Neuronal stem cell (in vitro differentiated cells): ENCODE data around the gene EHBP1L1.

Source experiments
- DNase-seq: peaks from one replicate; pipeline ENCODE4 v3.0.0-alpha.2; 2013; ENCODE audit warnings: low spot score
- H2AFZ ChIP-seq: one replicate; pipeline ENCODE4 v1.6.1; 2013; ENCODE audit warnings: mild to moderate bottlenecking, low read length, inconsistent platforms
- H2AK5ac ChIP-seq: 2 replicates; pipeline ENCODE4 v1.6.1; 2013; ENCODE audit warnings: low read depth, mild to moderate bottlenecking, inconsistent platforms, low read length, moderate library complexity, mixed read lengths
- H2BK120ac ChIP-seq: 2 replicates; pipeline ENCODE4 v1.6.1; 2013; ENCODE audit warnings: low read depth, mild to moderate bottlenecking, inconsistent platforms, low read length, moderate library complexity, mixed read lengths
- H2BK12ac ChIP-seq: one replicate; pipeline ENCODE4 v1.6.1; 2013; ENCODE audit warnings: low read length, inconsistent platforms
- H2BK15ac ChIP-seq: 2 replicates; pipeline ENCODE4 v1.6.1; 2013; ENCODE audit warnings: mild to moderate bottlenecking, low read length, inconsistent platforms, mixed read lengths
- H2BK5ac ChIP-seq: one replicate; pipeline ENCODE4 v1.6.1; 2013; ENCODE audit warnings: inconsistent platforms, mild to moderate bottlenecking, low read length, moderate library complexity
- H3K14ac ChIP-seq: one replicate; pipeline ENCODE4 v1.6.1; 2013; ENCODE audit warnings: low read length, inconsistent platforms
- H3K18ac ChIP-seq: 2 replicates; pipeline ENCODE4 v1.6.1; 2013; ENCODE audit warnings: low read length, inconsistent platforms
- H3K23ac ChIP-seq: 2 replicates; pipeline ENCODE4 v1.6.1; 2013; ENCODE audit warnings: low read depth, mild to moderate bottlenecking, mixed read lengths, low read length, inconsistent platforms; ENCODE audit not compliant: poor library complexity
- H3K27ac ChIP-seq: replicated peaks from 3 replicates; pipeline ENCODE4 v1.5.1; 2013; ENCODE audit warnings: low read length, inconsistent platforms
- H3K27me3 ChIP-seq, 3 experiments: 2 replicates each; pipeline ENCODE4 v1.6.1; 2013; ENCODE audit warnings: low read length in 3 of 3, mild to moderate bottlenecking in 2 of 3, inconsistent platforms in 1 of 3, low read depth in 1 of 3, mixed read lengths in 1 of 3, moderate library complexity in 1 of 3; ENCODE audit not compliant: control insufficient read depth in 3 of 3, insufficient read depth in 3 of 3
- H3K36me3 ChIP-seq, 2 donors: replicated peaks in 1 of 2; 2 replicates each; pipeline ENCODE4 v1.6.1; 2013; ENCODE audit warnings: low read length in 2 of 2; ENCODE audit not compliant: control insufficient read depth in 2 of 2, insufficient read depth in 2 of 2
- H3K4ac ChIP-seq: 2 replicates; pipeline ENCODE4 v1.6.1; 2013; ENCODE audit warnings: inconsistent platforms, mild to moderate bottlenecking, low read length, moderate library complexity
- H3K4me1 ChIP-seq, 2 donors: 1 replicate in 1 of 2; 2 replicates in 1 of 2; pipeline ENCODE4 v1.6.1; 2013; ENCODE audit warnings: low read length in 2 of 2, low read depth in 1 of 2; ENCODE audit not compliant: control insufficient read depth in 2 of 2, insufficient read depth in 1 of 2
- H3K4me2 ChIP-seq: one replicate; pipeline ENCODE4 v1.6.1; 2013; ENCODE audit warnings: mild to moderate bottlenecking, low read length, inconsistent platforms; ENCODE audit not compliant: insufficient read depth, poor library complexity, severe bottlenecking
- H3K4me3 ChIP-seq, 2 donors: 2 replicates each; pipeline ENCODE4 v1.5.1; 2013; ENCODE audit warnings: low read length in 2 of 2, mild to moderate bottlenecking in 2 of 2, inconsistent platforms in 1 of 2, moderate library complexity in 1 of 2
- H3K79me1 ChIP-seq: one replicate; pipeline ENCODE4 v1.6.1; 2013; ENCODE audit warnings: low read depth, mild to moderate bottlenecking, inconsistent platforms, low read length, moderate library complexity
- H3K9ac ChIP-seq: one replicate; pipeline ENCODE4 v1.6.1; 2013; ENCODE audit warnings: mild to moderate bottlenecking, low read depth, low read length, inconsistent platforms; ENCODE audit not compliant: poor library complexity
- H3K9me3 ChIP-seq, 2 donors: replicated peaks in 1 of 2; 2 replicates each; pipeline versions ENCODE3 to v1.6.1; 2013; ENCODE audit warnings: low read length in 2 of 2, mild to moderate bottlenecking in 2 of 2, inconsistent platforms in 1 of 2, low read depth in 1 of 2, mixed read lengths in 1 of 2, moderate library complexity in 1 of 2; ENCODE audit not compliant: control insufficient read depth in 2 of 2, insufficient read depth in 1 of 2
- H4K8ac ChIP-seq: one replicate; pipeline ENCODE4 v1.6.1; 2013; ENCODE audit warnings: low read depth, mild to moderate bottlenecking, inconsistent platforms, low read length, moderate library complexity
- H4K91ac ChIP-seq: one replicate; pipeline ENCODE4 v1.6.1; 2013; ENCODE audit warnings: low read length, low read depth, mild to moderate bottlenecking, inconsistent platforms; ENCODE audit not compliant: poor library complexity
- WGBS, 2 donors: extraction: QIAGEN DNeasy Blood & Tissue Kit; methylation state at CpG; one replicate each; pipeline ENCODE4 v1.1.7; 2013; ENCODE audit warnings: missing lambda C conversion rate in 2 of 2, mixed read lengths in 1 of 2; ENCODE audit not compliant: insufficient read length in 2 of 2, insufficient replicate concordance in 1 of 2; ENCODE audit errors: extremely low coverage in 2 of 2; 5-methylcytosine and 5-hydroxymethylcytosine counted together

The EHBP1L1 gene

DNA sequence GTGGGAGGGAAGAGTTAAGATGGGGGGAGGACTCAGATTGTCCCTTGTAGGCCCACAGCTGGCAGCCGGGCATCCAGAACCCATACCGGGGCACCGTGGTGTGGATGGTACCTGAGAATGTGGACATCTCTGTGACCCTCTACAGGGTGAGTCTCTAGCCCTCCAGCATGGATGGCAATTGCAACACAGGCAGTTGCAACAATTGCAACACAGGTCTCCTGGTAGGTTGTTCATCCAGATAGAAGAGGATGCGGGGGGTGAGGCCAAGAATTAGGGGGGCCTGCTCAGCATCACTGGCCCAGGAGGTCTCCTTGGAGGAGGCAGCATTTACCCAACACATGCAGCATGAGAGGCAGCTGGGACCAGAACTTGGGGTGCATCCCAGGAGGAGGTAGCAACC lies 3.4 kb downstream of the EHBP1L1 start:
- no peak overlapping the region for H3K4me3 ChIP-seq
- H2BK5ac ChIP-seq: no peak overlapping the region
- no peaks in the 10 kb centered on the region for H3K79me1 ChIP-seq
- H3K9ac ChIP-seq: no peak overlapping the region
- H3K27me3 ChIP-seq: peaks cover 0 to 31% (median 3%) of the 10 kb centered on the region in 3 experiments
- no peaks in the 10 kb centered on the region for H3K9me3 ChIP-seq
- no peak overlapping the region for H3K14ac ChIP-seq
- H3K27ac ChIP-seq: no peak overlapping the region
- H3K23ac ChIP-seq: no peak overlapping the region
- no peak overlapping the region for H2BK120ac ChIP-seq
- H3K18ac ChIP-seq: no peak overlapping the region
- peaks cover 0 to 11% of the 10 kb centered on the region in 2 donors for H3K36me3 ChIP-seq
- H4K91ac ChIP-seq: no peak overlapping the region
- H3K4me1 ChIP-seq: peaks cover 11 to 29% of the 10 kb centered on the region in 2 donors
- H3K4ac ChIP-seq: no peak overlapping the region
- no peak overlapping the region for H4K8ac ChIP-seq
- H2BK12ac ChIP-seq: no peak overlapping the region
- no peak overlapping the region for H2AK5ac ChIP-seq
- no peak for DNase-seq
- no CpG with 5 or more reads among the region's 4 CpGs for WGBS, 2 donors
- no peak overlapping the region for H3K4me2 ChIP-seq
- H2BK15ac ChIP-seq: peak overlapping the region; percentile 41
- no peak overlapping the region for H2AFZ ChIP-seq

DNA sequence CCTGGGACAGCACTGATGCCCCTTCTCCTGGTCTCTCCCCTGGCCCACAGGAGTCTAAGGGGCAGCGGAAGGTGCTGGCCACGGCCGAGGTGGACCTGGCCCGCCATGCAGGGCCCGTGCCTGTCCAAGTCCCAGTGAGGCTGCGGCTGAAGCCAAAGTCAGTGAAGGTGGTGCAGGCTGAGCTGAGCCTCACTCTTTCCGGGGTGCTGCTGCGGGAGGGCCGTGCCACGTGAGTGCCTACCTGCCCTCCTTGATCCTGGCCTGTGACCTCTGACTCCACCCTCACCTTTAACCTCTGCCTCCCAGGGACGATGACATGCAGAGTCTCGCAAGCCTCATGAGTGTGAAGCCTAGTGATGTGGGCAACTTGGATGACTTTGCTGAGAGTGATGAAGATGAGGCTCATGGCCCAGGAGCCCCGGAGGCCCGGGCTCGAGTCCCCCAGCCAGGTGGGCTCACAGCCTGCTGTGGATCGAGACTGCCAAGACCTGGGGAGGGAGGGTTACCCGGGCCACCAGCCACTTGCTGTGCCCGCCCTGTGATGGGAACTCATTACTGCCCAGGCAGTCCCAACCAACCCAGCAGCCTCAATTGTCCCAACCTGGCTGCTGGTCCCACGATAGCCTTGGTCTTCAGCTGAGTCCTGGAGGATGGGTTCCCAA lies 4.3 kb downstream of the EHBP1L1 start:
- Histone ChIP-seq H2AFZ (no peak overlapping the region), H3K9me3 (no peaks in the 10 kb centered on the region), H2BK5ac (no peak overlapping the region), H3K14ac (no peak overlapping the region), H2AK5ac (no peak overlapping the region), H4K91ac (no peak overlapping the region), H3K36me3 (peaks cover 0 to 5% of the 10 kb centered on the region in 2 donors), H3K4ac (no peak overlapping the region), H3K23ac (no peak overlapping the region), H3K27me3 (peaks cover 0 to 32% (median 0%) of the 10 kb centered on the region in 3 experiments), H3K9ac (no peak overlapping the region), H4K8ac (no peak overlapping the region), H3K18ac (no peak overlapping the region), H3K4me2 (no peak overlapping the region), H3K4me1 (peaks cover 11 to 35% of the 10 kb centered on the region in 2 donors), H3K79me1 (no peaks in the 10 kb centered on the region), H2BK120ac (no peak overlapping the region), H2BK12ac (no peak overlapping the region), H3K4me3 (no peak overlapping the region), H3K27ac (no peak overlapping the region), H2BK15ac (no peak overlapping the region)
- no peak for DNase-seq
- no CpG with 5 or more reads among the region's 19 CpGs for WGBS, 2 donors

DNA sequence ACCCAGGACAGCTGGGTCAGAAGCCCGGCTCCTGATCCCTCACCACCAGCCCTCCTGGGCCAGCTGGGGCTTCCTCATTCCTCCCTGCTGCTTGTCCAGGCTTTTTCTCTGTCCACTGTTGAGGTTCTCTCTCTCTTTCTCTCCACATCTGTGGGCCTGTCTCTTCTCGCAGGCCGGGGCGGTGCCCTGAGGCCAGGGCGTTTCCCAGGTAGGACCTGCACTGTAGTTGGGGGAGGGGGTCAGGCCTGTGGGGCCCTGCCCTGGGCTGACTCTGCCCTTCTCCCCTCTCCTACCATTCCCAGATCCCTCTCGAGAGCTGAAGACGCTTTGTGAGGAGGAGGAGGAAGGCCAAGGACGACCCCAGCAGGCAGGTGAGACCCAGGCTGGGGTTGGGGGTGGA lies 4.9 kb downstream of the EHBP1L1 start:
- peaks cover 0 to 33% (median 0%) of the 10 kb centered on the region in 3 experiments for H3K27me3 ChIP-seq
- no peak overlapping the region for H2BK12ac ChIP-seq
- DNase-seq: no peak
- no peak overlapping the region for H4K91ac ChIP-seq
- no peak overlapping the region for H3K18ac ChIP-seq
- H2BK5ac ChIP-seq: no peak overlapping the region
- no peak overlapping the region for H3K23ac ChIP-seq
- H3K4me3 ChIP-seq: no peak overlapping the region
- no peak overlapping the region for H3K9ac ChIP-seq
- peaks cover 9 to 35% of the 10 kb centered on the region in 2 donors for H3K4me1 ChIP-seq
- no peak overlapping the region for H3K27ac ChIP-seq
- WGBS, 2 donors: no CpG with 5 or more reads among the region's 8 CpGs
- H3K4ac ChIP-seq: no peak overlapping the region
- no peak overlapping the region for H2AFZ ChIP-seq
- H2BK15ac ChIP-seq: no peak overlapping the region
- H2AK5ac ChIP-seq: no peak overlapping the region
- no peaks in the 10 kb centered on the region for H3K9me3 ChIP-seq
- no peak overlapping the region for H2BK120ac ChIP-seq
- H3K14ac ChIP-seq: no peak overlapping the region
- no peak overlapping the region for H3K4me2 ChIP-seq
- no peak overlapping the region for H4K8ac ChIP-seq
- no peaks in the 10 kb centered on the region for H3K79me1 ChIP-seq
- H3K36me3 ChIP-seq: no peaks in the 10 kb centered on the region

DNA sequence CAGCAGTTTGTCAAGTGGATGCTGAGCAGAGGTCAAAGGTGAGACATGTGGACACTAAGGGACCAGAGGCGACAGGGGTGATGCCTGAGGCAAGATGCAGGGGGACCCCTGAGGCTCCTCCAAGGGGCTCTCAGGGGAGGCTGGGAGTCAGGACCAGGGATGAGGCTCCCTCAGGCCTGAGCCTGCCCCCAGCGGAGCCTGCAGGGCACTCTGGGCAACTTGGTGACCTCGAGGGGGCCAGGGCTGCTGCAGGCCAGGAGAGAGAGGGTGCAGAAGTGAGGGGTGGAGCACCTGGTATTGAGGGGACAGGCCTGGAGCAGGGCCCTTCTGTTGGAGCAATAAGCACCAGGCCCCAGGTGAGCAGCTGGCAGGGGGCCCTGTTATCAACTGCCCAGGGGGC lies 6.1 kb downstream of the EHBP1L1 start:
- DNase-seq: no peak
- Histone ChIP-seq H3K36me3 (no peaks in the 10 kb centered on the region), H3K27ac (no peak overlapping the region), H3K27me3 (peaks cover 0 to 28% (median 0%) of the 10 kb centered on the region in 3 experiments), H2BK12ac (no peak overlapping the region), H2AK5ac (no peak overlapping the region), H2BK120ac (no peak overlapping the region), H2AFZ (no peak overlapping the region), H3K4me3 (no peak overlapping the region), H2BK5ac (no peak overlapping the region), H3K4ac (peak overlapping the region; percentile 39), H4K91ac (no peak overlapping the region), H3K23ac (no peak overlapping the region), H2BK15ac (peak overlapping the region; percentile 54), H4K8ac (no peak overlapping the region), H3K18ac (no peak overlapping the region), H3K4me1 (peaks cover 12 to 36% of the 10 kb centered on the region in 2 donors), H3K14ac (no peak overlapping the region), H3K79me1 (no peaks in the 10 kb centered on the region), H3K9ac (no peak overlapping the region), H3K9me3 (no peaks in the 10 kb centered on the region), H3K4me2 (no peak overlapping the region)
- WGBS, 2 donors: no CpG with 5 or more reads among the region's 3 CpGs
